Right kidney (tissue), 9 donors: ENCODE data around the gene GPRC5D.

Source experiments
- DNase-seq: peaks from one replicate; pipeline ENCODE4 v3.0.0-alpha.2; 2016
- long read RNA-seq, 8 donors: transcript quantifications; one replicate each; lab custom pipeline, GENCODE V29; 2026

Gene GPRC5D
- long read RNA-seq, donor 1: 0 reads
- long read RNA-seq, donor 2: 0 reads
- long read RNA-seq, donor 3: 0 reads
- long read RNA-seq, donor 4: 0 reads
- long read RNA-seq, donor 5: 0 reads
- long read RNA-seq, donor 6: 0 reads
- long read RNA-seq, donor 7: 0 reads
- long read RNA-seq, donor 8: 0 reads

- no peak for DNase-seq
These were observed at the start of gene GPRC5D for GRCh38 chr12:12952036-12952435. TSS of gene GPRC5D (minus strand) at chr12:12952170. CDS start at chr12:12950384, 1,786 bp downstream.

- no peak for DNase-seq
These were observed 49.7 kb upstream of the GPRC5D start for GRCh38 chr12:13001775-13002040.

GRCh38 chr12:13000925-13001774 lies 49.2 kb upstream of the GPRC5D start:
- DNase-seq: peak; percentile 88

- no peak for DNase-seq
These were observed 48.6 kb upstream of the GPRC5D start for GRCh38 chr12:13000616-13000924.

GRCh38 chr12:12999959-13000615 lies 48.1 kb upstream of the GPRC5D start, which contains the start of gene HEBP1:
TSS of gene HEBP1 (minus strand) at chr12:13000265. CDS start at chr12:13000114, 151 bp downstream.
- DNase-seq: peak; percentile 97

GRCh38 chr12:12999271-12999958 lies 47.4 kb upstream of the GPRC5D start:
- DNase-seq: no peak

DNA sequence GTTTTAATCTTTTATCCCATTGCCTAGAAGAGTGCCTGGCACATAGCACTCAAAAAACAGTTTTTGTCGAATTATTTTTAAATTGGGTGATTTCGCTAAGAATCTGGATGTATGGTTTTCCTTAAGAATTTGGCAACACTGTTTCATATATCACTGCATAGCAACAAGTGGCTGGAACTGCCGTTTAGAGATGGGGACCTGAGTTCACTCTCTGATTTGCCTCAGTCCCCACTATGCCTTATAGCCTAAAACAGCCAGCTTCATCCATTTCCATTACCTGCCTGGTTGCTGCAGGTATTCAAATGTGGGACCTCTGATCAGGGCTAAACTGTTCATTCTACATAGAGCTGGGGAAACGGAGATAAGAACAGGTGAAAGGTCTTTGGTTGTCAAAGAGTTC lies 46.3 kb upstream of the GPRC5D start:
- DNase-seq: no peak

DNA sequence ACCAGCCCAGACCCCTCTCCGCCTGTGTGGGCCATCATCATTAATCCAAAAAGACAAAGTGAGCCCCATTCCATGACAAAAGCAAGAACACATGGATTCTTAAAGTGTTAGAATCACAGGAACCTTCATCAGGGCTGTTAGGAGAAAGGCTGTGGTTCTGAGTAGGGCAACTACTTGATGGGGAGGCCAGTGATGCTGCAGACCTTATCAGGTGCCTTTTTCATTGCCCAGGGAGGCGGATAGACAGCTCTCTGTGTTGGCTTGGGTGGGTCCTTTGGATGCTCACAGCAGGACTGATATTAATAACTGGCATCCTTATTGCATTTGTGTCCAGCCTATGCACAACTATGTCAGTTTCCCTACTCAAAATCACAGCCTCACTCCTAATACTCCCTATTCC lies 45.8 kb upstream of the GPRC5D start:
- DNase-seq: no peak

DNA sequence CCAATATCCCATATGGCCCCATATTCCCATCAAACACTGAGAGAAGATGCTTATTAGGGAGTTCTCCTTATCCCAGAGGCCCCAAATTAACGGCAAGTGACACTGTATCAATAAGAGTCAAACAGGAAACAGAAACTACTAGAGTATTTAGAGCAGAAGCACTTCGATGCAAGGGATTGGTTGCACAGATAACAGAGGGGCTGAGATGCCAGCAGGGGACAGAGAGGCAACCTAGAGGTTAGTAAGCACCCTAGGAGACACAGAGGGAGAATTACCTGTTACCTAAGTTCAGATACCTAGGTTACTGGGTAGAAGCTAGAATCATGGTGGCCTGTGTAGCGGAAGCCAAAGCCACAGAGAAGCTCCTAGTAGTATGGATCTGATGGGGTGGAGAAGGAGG lies 45.2 kb upstream of the GPRC5D start:
- DNase-seq: no peak

DNA sequence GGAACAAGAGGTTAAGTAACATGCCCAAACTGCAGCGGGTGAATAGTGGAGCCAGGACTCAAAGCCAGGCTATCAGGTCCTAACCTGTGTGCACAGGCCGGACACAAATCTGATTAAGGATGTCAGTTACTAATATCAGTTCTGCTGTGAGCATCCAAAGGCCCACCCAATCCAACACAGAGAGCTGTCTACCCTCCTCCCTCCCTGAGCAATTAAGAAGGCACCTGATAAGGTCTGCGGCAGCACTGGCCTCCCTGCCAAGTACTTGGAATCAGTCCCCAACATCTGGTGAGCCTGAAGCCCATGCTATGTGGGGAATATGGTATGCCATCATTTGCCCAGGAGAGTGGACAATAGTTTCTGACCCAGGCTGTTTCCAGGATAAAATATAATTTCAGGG lies 44.2 kb upstream of the GPRC5D start:
- DNase-seq: no peak

GRCh38 chr12:12995088-12995487 lies 43.1 kb upstream of the GPRC5D start:
- DNase-seq: no peak

DNA sequence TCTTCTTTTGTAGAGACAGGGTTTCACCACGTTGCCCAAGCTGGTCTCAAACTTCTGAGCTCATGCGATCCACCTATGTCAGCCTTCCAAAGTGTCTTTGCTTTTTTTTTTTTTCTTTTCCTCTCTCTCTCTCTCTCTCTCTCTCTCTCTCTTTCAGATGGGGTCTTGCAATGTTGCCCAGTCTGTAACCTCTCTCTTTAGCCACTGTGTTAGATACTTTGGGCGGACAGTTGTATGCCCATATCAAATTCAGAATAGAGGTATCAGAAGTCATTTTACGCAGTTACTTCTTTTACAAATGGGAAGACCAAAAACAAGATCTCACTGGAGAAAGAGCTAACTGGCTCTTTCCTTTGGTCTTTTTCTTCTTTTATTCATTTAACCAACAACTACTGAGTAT lies 41.4 kb upstream of the GPRC5D start:
- no peak for DNase-seq

DNA sequence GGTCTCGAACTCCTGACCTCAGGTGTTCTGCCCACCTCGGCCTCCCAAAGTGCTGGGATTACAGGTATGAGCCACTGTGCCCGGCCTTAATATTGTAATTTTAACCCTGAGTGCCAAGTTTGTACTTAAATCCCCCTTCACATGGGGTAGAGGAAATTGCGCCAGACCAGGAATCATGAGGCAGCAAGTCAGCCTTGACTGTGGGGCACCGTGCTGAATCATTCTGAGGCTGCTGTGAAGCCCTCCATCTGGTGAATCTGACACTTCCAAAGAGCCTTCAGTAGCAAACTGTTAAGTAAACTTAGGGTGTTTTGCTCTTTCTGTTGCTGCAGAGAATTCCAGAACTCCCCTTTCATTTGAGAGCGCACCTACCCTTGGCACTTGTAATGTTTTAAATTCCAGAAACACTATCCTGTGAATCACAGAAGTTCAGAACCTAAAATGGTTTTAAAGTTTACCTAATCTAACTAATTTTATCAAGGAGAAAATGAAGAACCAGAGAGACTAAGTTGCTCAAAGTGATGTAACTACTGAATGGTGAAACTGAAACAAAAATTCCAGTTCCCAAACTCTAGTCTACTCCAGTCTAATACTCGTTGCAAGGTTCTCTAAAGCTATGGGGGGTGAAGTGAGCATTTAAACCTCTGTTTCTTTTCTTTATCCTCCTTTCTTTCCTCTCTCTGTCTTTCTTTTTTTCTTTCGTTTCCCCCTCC lies 40.6 kb upstream of the GPRC5D start:
- DNase-seq: no peak

DNA sequence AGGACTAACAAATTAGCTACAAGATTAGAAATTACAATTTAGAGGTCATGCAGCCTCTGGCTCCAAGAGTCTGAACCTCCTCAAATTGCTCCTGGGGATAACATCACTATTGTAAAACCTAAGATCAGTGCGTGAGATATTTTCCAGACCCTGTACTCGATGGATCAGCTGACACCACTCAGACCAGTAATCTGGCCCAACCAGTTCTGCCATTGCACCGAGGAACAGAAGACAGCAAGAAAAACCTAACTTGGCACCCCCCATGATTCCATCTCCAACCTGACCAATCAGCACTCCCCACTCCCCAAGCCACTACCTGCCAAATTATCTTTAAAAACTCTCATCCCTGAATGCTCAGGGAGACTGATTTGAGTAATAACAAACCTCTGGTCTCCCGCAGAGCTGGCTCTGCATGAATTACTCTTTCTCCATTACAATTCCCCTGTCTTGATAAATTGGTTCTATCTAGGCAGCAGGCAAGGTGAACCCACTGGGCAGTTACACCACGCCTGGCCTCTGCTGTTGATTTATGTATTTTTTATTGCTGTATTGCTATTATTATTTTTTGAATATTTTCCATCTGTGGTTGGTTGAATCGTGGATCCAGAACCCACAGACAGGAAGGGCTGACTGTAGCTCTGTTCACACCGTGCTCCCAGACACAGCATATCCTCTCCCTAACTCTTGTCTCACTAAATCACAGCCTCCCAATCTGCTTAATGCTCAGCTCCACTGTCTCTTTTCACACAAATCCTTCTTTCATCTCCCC lies 38.9 kb upstream of the GPRC5D start:
- no peak for DNase-seq

DNA sequence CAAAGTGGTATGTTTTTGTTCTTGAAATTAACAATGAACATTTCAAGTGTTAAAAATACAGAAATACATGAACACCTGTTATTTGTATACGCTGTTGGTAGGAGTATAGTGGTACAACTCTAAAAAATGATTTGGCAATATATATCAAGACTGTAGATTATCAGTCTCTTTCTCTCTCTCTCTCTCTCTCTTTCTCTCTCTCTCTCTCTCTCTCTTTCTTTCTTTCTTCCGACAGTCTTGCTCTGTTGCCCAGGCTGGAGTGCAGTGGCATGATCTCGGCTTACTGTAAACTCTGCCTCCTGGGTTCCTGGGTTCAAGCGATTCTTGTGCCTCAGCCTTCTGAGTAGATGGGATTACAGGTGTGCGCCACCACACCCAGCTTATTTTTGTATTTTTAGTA lies 35.5 kb upstream of the GPRC5D start:
- DNase-seq: no peak

DNA sequence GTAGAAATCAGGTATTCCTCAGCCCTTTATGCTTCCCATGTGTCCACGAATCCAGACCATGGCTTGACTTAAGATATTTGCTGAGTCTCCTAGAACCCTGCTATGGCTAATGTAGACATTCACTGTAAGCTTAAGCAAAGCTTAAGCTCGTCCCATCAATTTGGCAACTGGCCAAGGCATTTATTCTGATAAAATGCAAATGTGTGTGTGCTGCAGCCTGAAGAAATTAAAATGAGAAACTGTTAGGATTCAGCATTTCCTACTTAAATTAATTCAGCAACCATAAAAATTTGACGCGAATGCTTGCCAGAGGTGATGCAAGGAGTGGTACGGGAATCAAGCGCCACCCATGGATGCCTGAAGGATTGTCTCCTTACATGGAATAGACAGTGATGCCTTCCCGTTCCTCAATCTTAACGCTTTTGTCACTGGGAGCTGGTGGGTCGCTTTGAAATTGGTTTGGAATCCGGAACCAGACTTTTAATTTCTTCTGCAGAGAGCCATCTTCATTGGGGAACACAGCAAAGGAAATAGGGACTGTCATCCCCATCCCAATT lies 34.9 kb upstream of the GPRC5D start:
- no peak for DNase-seq

DNA sequence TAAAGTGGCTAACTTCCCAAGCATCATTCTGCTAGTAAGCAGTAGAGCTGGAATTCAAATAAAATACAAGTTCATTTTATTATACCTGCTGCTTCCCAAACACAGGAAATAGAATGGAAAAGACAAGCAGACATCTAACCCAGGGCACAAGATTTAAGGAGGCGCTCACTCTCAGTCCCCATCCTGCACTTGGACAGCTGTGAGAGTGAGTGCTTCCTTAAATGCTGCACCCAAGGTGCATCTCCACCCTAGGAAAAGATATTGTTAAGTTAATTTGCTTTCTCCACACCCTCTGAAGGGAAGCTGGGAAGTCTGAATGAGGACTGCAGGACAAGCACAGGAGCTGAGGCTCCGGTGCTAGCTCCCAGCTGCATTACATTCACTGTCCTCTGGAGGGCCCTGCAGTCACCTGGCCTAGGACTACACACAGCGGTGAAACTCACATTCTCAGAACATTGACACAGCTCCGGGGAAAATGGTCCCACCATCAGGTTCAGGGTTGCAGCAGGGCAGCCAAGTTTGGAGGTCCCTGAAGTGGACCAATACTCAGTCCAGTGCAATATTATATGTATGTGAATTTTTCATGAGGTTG lies 33.9 kb upstream of the GPRC5D start:
- DNase-seq: no peak

DNA sequence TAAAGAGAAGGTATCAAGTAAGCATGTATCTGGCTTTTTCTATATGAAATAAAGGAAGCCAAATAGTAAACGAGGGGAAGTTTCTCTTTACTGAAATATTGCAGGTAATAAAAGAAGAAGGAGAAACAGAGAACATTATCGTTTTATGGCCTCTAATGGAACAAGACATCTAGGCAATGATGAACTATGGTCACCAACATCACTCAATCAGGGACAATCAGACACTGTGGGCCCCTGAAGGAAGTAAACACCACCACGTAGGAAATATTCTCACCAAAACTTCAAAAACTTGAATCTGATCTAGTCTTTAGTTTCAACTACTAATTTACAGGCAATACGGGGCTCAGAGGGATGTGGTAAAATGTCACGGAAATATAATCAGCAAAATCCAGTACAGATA lies 32.2 kb upstream of the GPRC5D start:
- no peak for DNase-seq

DNA sequence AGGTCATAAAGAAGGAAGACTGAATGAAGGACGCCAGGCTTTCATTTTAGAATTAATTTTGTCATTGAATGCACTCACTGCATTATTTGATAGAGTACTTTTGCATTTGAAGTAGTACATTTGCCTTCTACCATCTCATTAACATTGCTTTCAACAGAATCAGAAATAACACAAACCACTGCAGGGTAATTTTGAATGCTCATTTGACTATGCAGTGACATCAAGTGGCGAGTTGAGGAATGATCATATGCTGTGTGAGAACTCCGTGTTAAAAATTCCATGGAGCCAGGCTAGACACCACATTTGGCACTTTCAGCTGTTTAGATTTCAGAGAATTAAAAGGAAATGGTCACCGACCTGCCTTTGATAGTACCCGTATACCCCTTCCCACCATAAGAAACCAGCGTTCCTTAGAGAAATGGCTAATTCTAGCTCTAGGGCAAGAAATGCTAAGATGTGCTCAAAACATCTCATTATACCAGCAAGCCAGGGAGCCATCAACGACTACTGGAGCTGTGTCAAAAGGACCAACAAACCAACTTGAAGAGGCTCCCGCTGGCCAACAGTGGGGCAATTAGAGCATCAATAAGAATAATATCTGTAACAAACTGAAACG lies 31.6 kb upstream of the GPRC5D start:
- no peak for DNase-seq

DNA sequence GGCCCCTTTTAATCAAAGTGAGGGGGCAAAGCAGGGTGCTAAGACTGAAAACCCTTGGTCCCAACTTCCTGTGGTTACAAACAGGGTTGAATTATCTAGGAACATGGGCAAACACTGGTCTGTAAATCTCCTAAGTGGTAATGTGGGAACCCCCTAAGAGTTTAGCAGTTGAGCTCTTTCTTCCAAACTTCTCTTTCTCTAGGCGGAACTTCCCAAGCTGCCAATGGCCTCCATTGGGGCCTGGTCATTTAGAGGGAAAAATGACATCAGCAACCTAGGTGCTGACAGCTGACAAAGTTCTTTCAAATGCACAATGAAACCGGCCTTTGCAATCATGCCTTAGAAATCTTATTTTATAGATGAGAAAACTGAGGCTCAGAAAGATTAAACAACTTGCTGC lies 30.4 kb upstream of the GPRC5D start:
- DNase-seq: no peak
